Coronary artery (tissue), 2 donors: ENCODE results near the gene HECTD4.

Source experiments
- DNase-seq: peaks from one replicate; pipeline ENCODE4 v3.0.0-alpha.2; 2017; ENCODE audit warnings: low spot score
- H3K27ac ChIP-seq, 2 donors: fragments of 200-600 bp; sonication (generic); one replicate each; pipeline ENCODE4 v1.5.1; 2016 to 2019
- H3K4me3 ChIP-seq: fragments of 200-600 bp; sonication (generic); 2 replicates; pipeline ENCODE4 v1.5.1; 2016; ENCODE audit warnings: mild to moderate bottlenecking, moderate library complexity
- CTCF ChIP-seq: fragments of 200-600 bp; sonication (generic); IDR thresholded peaks from one replicate; pipeline ENCODE4 v1.5.1; 2019; ENCODE audit warnings: antibody characterized with exemption

The HECTD4 gene

GRCh38 chr12:112381406-112381882 is 787 bp downstream of the HECTD4 start:
- no peak for TF ChIP-seq CTCF
- DNase-seq: no peak
- H3K27ac ChIP-seq: peak overlapping the region; percentile 63 to 92

GRCh38 chr12:112380663-112381405 is 1.4 kb downstream of the HECTD4 start:
- no peak for TF ChIP-seq CTCF
- Histone ChIP-seq H3K27ac (no peak overlapping the region), H3K4me3 (peak overlapping the region; percentile 97)
- DNase-seq: no peak

More at GRCh38 chr12:112381406-112381882, 787 bp downstream of the HECTD4 start:
- H3K4me3 ChIP-seq: peak overlapping the region; percentile 97

- Histone ChIP-seq H3K4me3 (no peak overlapping the region), H3K27ac (no peak overlapping the region)
- no peak for DNase-seq
- TF ChIP-seq CTCF: no peak
Measured at GRCh38 chr12:112375105-112375504, 7.1 kb downstream of the HECTD4 start.

GRCh38 chr12:112374166-112374740 is 8.0 kb downstream of the HECTD4 start:
- no peak overlapping the region for H3K27ac ChIP-seq

GRCh38 chr12:112370868-112371510 is 11.2 kb downstream of the HECTD4 start:
- Histone ChIP-seq H3K27ac (no peak overlapping the region), H3K4me3 (no peak overlapping the region)
- no peak for DNase-seq
- TF ChIP-seq CTCF: no peak

More at GRCh38 chr12:112374166-112374740, 8.0 kb downstream of the HECTD4 start:
- TF ChIP-seq CTCF: no peak
- DNase-seq: no peak
- H3K4me3 ChIP-seq: no peak overlapping the region

- no peak overlapping the region for H3K27ac ChIP-seq
- no peak for TF ChIP-seq CTCF
Measured at GRCh38 chr12:112370199-112370598, 12.0 kb downstream of the HECTD4 start.

More at GRCh38 chr12:112370199-112370598, 12.0 kb downstream of the HECTD4 start:
- H3K4me3 ChIP-seq: no peak overlapping the region
- DNase-seq: no peak
